H1 (cell line): ENCODE data around the gene R3HDM4. TPM values are rescaled to one million over a fixed set of nuclear protein-coding genes. Genes with fewer than 3 reads are reported as not detected.

ENCODE experiments used
- CHD2 ChIP-seq: IDR thresholded peaks from 2 replicates; pipeline ENCODE4 v1.6.1; 2012; ENCODE audit warnings: low read length, improper control_type of control experiment
- EGR1 ChIP-seq: IDR thresholded peaks from 2 replicates; pipeline ENCODE4 v1.6.1; 2011; ENCODE audit warnings: low read depth, low read length, borderline replicate concordance
- SP1 ChIP-seq: IDR thresholded peaks from 2 replicates; pipeline ENCODE4 v1.6.1; 2011; ENCODE audit warnings: low read depth, low read length
- polyA plus RNA-seq, 7 experiments: library from polyadenylated mRNA; depleted of rRNA in 3 of 7; stranded (reverse) in 5 of 7; unstranded in 2 of 7; fragments of >200 nt in 5 of 7; fragments of 200-250 nt in 2 of 7; gene quantifications; 1 replicate in 5 of 7; 2 replicates in 1 of 7; 4 replicates in 1 of 7; pipeline versions ENCODE4 v1.2.1 to v1.2.3, GENCODE V29; 2011 to 2013; ENCODE audit warnings: missing spikeins in 2 of 7, mixed read lengths in 2 of 7
- total RNA-seq: library from RNA; stranded (reverse); fragmentation: NEBNext Ultra II Directional; extraction: Animal tissue kit (Norgen Biotek cat#: 25700); gene quantifications from 2 replicates; pipeline ENCODE4 v1.2.1, GENCODE V29; 2021

The R3HDM4 gene
- total and polyA plus RNA-seq, 2 of the 8 experiments (the other 6 are each of a cell fraction or from before 2014, with no cell fraction given) = 76.8 to 102 TPM

- TF ChIP-seq SP1 (0 out of 2 replicates have a peak, but pooled peaks have one; percentile 17), EGR1 (peak; percentile 80), CHD2 (no peak)
Observed at GRCh38 chr19:871446-872265, 41.4 kb downstream of the R3HDM4 start (continued).
